C4-2B (cell line): ENCODE data around the gene CCDC85C.

ENCODE experiments used
- H3K27ac ChIP-seq: fragments of 450-650 bp; 2 replicates; pipeline ENCODE4 v1.5.1; 2017
- CTCF ChIP-seq: fragments of 450-650 bp; conservative IDR thresholded peaks from 2 replicates; pipeline ENCODE4 v1.5.1; 2017; ENCODE audit warnings: mild to moderate bottlenecking
- ZFX ChIP-seq: fragments of 450-650 bp; IDR thresholded peaks from 2 replicates; pipeline ENCODE4 v1.6.1; 2017

Gene CCDC85C

GRCh38 chr14:99554757-99555531 lies 49.1 kb downstream of the CCDC85C start:
- TF ChIP-seq ZFX: no peak
- no peak for TF ChIP-seq CTCF
- H3K27ac ChIP-seq: peak overlapping the region; percentile 80

GRCh38 chr14:99554184-99554583 lies 49.8 kb downstream of the CCDC85C start:
- TF ChIP-seq CTCF (no peak), ZFX (no peak)

GRCh38 chr14:99552572-99553216 lies 51.3 kb downstream of the CCDC85C start:
- H3K27ac ChIP-seq: peak overlapping the region; percentile 1; the same call in 1 of the 2 replicates
- TF ChIP-seq CTCF: no peak
- no peak for TF ChIP-seq ZFX

More at GRCh38 chr14:99554184-99554583, 49.8 kb downstream of the CCDC85C start:
- H3K27ac ChIP-seq: peak overlapping the region; percentile 80

GRCh38 chr14:99552021-99552553 lies 51.9 kb downstream of the CCDC85C start:
- no peak for TF ChIP-seq ZFX
- TF ChIP-seq CTCF: no peak
- peak overlapping the region; percentile 1; the same call in 1 of the 2 replicates for H3K27ac ChIP-seq

- TF ChIP-seq ZFX (no peak), CTCF (no peak)
- no peak overlapping the region for H3K27ac ChIP-seq
Measured at GRCh38 chr14:99551034-99551922, 52.7 kb downstream of the CCDC85C start.

GRCh38 chr14:99550387-99550992 lies 53.5 kb downstream of the CCDC85C start:
- no peak overlapping the region for H3K27ac ChIP-seq
- TF ChIP-seq CTCF: no peak
- TF ChIP-seq ZFX: no peak
